Astrocyte of the cerebellum (primary cell): Measurements from ENCODE around the gene XG.

ENCODE experiments used
- DNase-seq: peaks from one replicate; pipeline ENCODE4 v3.0.0-alpha.2; 2011; ENCODE audit warnings: low read depth
- H3K4me3 ChIP-seq: 2 replicates; pipeline ENCODE4 v1.5.1; 2011; ENCODE audit warnings: mild to moderate bottlenecking, low read depth, low read length, moderate library complexity
- CTCF ChIP-seq: IDR thresholded peaks from 2 replicates; pipeline ENCODE4 v1.5.1; 2012; ENCODE audit warnings: low read length, low read depth, moderate library complexity, mild to moderate bottlenecking; ENCODE audit errors: missing control alignments
- in situ Hi-C: cut with HindIII; loops from 2 replicates; pipeline ENCODE4 v1.10.0; 2017; ENCODE audit warnings: low sequenced_read_pairs

XG gene

DNA sequence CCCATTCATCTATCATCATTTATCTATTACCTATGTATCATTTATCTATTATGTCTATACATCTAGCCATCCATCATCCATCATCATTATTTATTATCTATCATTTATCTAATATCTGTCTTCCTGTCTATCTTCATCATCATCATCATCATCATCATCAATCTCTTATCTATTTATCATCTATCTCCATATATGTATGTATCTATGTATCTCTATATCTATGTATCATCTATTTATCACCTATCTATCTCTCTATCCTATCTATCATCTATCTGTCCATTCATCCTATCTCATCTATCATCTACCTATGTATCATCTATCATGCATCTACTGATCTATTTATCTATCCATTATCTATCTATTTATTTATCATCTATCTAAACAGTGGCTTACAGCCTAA, 73.0 kb downstream of the XG start:
- in situ Hi-C loops = loop anchor here (25.0 kb wide), 1 partner anchor 138 kb away; the partner anchor contains the start of gene CD99
- H3K4me3 ChIP-seq = no peak overlapping the region
- no peak for DNase-seq
- TF ChIP-seq CTCF = no peak

DNA sequence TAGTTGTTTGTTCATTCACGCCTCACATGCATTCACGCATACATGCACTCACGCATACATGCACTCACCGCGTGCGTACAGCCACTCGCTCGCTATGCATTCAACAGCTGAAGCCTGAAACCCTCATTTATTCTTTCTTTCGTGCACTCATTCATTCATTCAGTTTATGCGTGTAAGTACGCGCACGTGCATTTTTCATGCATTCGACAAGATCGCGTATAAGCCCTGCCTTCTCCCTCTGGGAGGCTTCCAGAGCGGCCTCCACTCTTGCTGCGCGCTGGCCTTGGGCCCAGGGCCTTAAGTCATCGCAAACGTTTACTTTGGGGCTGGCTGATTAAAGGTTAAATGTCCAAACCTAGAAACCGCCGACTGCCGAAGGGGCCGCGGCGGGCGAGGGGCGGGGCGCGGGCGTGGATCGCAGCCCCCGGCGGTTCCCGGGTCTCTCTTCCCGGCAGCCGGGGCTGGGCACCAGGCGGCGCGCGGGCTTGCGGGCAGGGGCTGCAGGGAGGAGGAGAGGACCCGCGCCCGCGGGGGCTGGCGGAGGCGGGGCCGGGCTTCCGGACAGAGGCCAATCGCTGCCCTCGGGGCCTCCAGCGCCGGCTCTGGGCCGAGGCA, 76.6 kb downstream of the XG start, which contains the start of gene GYG2:
Gene GYG2, plus strand, starts transcription at position 587 of the 615 bp plus-strand sequence. CDS start 1,259 bp downstream, outside the sequence.
- in situ Hi-C loops = no loop called here
- peak; percentile 44 for DNase-seq
- peak within 1 kb of the TSS; percentile 43 for H3K4me3 ChIP-seq
- TF ChIP-seq CTCF = no peak

DNA sequence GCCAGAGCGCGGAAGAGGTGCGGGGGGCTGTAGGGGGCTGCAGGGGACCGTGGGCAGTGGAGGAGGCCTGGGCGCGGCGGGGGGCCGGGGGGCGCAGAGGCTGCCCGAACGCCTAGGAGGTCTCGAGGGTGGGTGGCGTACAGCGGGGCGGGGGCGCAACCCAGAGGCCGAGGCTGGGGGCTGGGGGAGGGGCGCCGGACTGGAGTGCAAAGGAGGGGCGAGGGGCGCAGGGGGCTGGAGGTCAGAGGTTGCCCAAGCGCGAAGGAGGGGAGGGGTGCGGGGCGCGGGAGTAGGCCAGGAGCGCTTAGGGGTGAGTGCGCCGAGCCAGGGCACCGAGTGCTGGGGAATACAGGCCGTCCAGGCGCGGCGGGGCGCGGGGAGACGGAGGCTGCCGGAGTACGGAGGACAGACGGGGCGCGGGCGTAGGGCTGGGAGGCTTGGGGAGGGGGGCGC, 77.1 kb downstream of the XG start:
- DNase-seq = no peak
- in situ Hi-C loops = no loop called here
- no peak for TF ChIP-seq CTCF
- peak overlapping the region; percentile 43 for H3K4me3 ChIP-seq

DNA sequence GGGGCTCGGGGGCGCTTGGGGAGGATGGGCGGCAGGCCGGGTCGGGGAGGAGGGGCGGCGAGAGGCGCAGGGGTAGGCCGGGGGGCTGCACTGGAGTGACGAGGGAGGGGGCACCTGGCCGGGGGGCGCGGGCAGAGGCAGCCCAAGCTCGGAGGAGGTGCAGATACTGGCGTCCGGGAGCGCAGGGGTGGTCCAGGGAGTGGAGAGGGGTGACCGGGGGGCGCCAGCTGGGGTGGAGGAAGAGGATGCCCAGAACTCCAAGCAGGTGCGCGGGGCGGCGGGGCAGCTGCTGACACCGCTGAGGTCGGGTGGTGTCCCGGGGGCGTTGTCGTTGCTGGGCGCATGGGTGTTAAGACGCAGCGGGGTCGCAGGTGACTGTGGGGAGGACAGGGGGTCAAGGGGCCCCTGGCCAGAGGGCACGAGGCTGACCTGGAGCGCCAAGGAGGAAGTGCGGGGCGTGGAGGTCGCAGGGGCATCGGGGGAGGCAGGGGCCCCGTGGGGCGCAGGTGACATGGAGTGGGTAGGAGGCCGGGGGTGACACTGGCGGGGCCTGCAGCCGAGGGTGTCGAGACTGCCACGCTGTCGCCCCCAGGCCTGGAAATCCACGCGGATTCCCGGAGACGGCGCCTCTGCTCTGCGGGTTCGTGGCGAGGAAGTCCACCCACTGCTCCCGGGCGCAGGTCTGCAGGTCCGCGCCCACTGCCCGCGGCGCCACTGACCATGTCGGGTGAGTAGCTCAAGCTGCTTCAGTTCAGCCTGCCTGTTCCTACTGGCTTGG, 77.8 kb downstream of the XG start:
- no peak for DNase-seq
- in situ Hi-C loops = no loop called here
- no peak for TF ChIP-seq CTCF
- H3K4me3 ChIP-seq = peak overlapping the region; percentile 43

DNA sequence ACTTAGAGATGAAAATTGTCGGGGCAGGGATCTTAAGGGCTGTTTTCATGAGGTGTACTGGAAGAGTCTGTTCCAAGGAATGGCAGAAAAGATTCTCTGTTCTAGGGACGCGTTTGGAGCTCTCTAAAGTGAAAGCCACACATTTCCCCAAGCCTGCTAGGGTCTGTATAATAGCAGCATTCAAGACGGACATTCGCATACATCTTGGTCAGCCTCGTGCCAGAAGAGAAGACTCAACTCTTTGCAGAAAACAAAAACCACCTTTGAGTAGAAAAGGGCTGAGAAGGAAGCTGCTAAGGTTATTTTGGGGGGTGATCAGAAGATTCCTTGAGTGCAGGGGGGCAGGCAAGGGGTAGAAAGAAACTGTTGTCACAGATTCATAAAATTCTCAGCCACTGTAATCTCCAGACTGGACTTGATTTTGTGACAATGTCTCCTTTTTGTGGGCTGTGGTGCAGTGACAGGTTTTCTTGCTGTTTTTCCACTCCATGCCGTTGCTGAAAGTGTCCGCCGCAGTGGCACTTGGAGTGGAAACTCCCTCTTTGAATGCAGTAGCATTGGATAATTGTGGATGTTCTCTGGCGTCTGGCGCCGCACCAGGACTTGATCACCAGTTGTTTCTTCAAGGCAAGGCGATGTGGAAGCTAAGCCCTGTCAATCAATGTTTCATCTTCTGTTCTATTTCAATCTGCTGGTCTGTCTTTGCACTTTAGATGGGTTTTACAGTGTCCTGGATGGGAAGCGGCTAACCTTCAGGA, 79.8 kb downstream of the XG start:
- no peak for TF ChIP-seq CTCF
- no peak for DNase-seq
- H3K4me3 ChIP-seq = no peak overlapping the region
- in situ Hi-C loops = no loop called here

- in situ Hi-C loops = no loop called here
Observed at GRCh38 chrX:2837961-2838360, 86.1 kb downstream of the XG start.

More at GRCh38 chrX:2837961-2838360, 86.1 kb downstream of the XG start:
- no peak overlapping the region for H3K4me3 ChIP-seq
- DNase-seq = no peak
- TF ChIP-seq CTCF = no peak
